HCT116 (cell line): ENCODE measurements around the gene PPFIBP1. TPM values are rescaled to one million over a fixed set of nuclear protein-coding genes. Genes with fewer than 3 reads are reported as not detected.

Source experiments
- ATAC-seq: fragments of 200-7000 bp; cut with Tn5 transposase; 2 replicates; pipeline ENCODE4 v1.9.1; 2020; ENCODE audit warnings: mild to moderate bottlenecking, moderate library complexity
- BruUV-seq: library from RNA; stranded (reverse); fragments of 400-500 nt; replicated peaks from 2 replicates; lab custom pipeline; 2021; lab: Mats Ljungman, UMichigan
- CTCF ChIA-PET: fragments of 300-600 bp; sonication (Branson Sonifier 250); formaldehyde crosslinking; loops from one replicate; lab custom pipeline; 2021; ENCODE audit warnings: antibody characterized with exemption; lab: Charles Lee
- POLR2A ChIA-PET: fragments of 300-600, 350-600 bp; sonication (Branson Sonifier 250); formaldehyde crosslinking; loops from one replicate; lab custom pipeline; 2021; ENCODE audit warnings: antibody characterized with exemption; lab: Charles Lee
- RAD21 ChIA-PET, 2 experiments: fragments of 300-600 bp; sonication (Branson Sonifier 250); formaldehyde crosslinking; loops; one replicate each; lab custom pipeline; 2023; ENCODE audit warnings: low total read pairs in 2 of 2; ENCODE audit not compliant: uncharacterized antibody in 2 of 2, unreplicated experiment in 2 of 2, low non-redundant PET in 1 of 2; lab: Charles Lee
- DNase-seq: peaks from one replicate; pipeline ENCODE4 v3.0.0-alpha.2; 2010; ENCODE audit warnings: low read depth, low spot score
- H2AFZ ChIP-seq: fragments of 200-600 bp; shearing (Covaris generic), sonication (generic); 2 replicates; pipeline ENCODE4 v1.6.1; 2017; ENCODE audit warnings: low read depth, mixed run types, mixed read lengths, antibody characterized with exemption, low read length; ENCODE audit not compliant: poor library complexity, severe bottlenecking
- H3K27ac ChIP-seq: 2 replicates; pipeline ENCODE4 v1.5.1; 2012; ENCODE audit warnings: low read depth, low read length
- H3K27me3 ChIP-seq: fragments of 200-600 bp; sonication (generic); 2 replicates; pipeline ENCODE4 v1.6.1; 2016; ENCODE audit warnings: mixed run types, low read length, mixed read lengths; ENCODE audit not compliant: insufficient read depth
- H3K36me3 ChIP-seq, 2 experiments: fragments of 200-500 bp in 1 of 2; fragments of 200-600 bp in 1 of 2; sonication (Bioruptor generic) in 1 of 2; sonication (generic) in 1 of 2; 2 replicates each; pipeline versions ENCODE4 v1.5.1 to v1.6.1; 2014 to 2016; ENCODE audit warnings: low read length in 2 of 2, inconsistent platforms in 1 of 2, mixed read lengths in 1 of 2, mixed run types in 1 of 2; ENCODE audit not compliant: insufficient read depth in 2 of 2, control insufficient read depth in 1 of 2
- H3K4me1 ChIP-seq, 2 experiments: fragments of 200-600 bp in 1 of 2; sonication (generic) in 1 of 2; 2 replicates each; pipeline versions ENCODE4 v1.5.1 to v1.6.1; 2012 to 2017; ENCODE audit warnings: low read length in 2 of 2, inconsistent platforms in 1 of 2, mild to moderate bottlenecking in 1 of 2, mixed read lengths in 1 of 2, mixed run types in 1 of 2, moderate library complexity in 1 of 2; ENCODE audit not compliant: insufficient read depth in 2 of 2, control insufficient read depth in 1 of 2
- H3K4me2 ChIP-seq: fragments of 200-600 bp; sonication (generic); 2 replicates; pipeline ENCODE4 v1.6.1; 2017; ENCODE audit warnings: mixed run types, low read length, mixed read lengths
- H3K4me3 ChIP-seq, 2 experiments: fragments of 200-600 bp in 1 of 2; sonication (generic) in 1 of 2; replicated peaks in 1 of 2; 2 replicates each; pipeline ENCODE4 v1.5.1; 2011 to 2016; ENCODE audit warnings: low read length in 2 of 2, control low read depth in 1 of 2, low read depth in 1 of 2, mild to moderate bottlenecking in 1 of 2, mixed read lengths in 1 of 2, mixed run types in 1 of 2
- H3K79me2 ChIP-seq: fragments of 200-600 bp; sonication (generic); 2 replicates; pipeline ENCODE4 v1.6.1; 2017; ENCODE audit warnings: mild to moderate bottlenecking, mixed run types, low read length, moderate library complexity, mixed read lengths; ENCODE audit not compliant: insufficient read depth
- H3K9ac ChIP-seq: fragments of 200-600 bp; sonication (generic); 2 replicates; pipeline ENCODE4 v1.6.1; 2016; ENCODE audit warnings: low read length, mixed read lengths
- H3K9me2 ChIP-seq: fragments of 200-600 bp; sonication (generic), shearing (Covaris generic); 2 replicates; pipeline ENCODE4 v1.6.1; 2017; ENCODE audit warnings: mixed run types, mild to moderate bottlenecking, moderate library complexity; ENCODE audit not compliant: insufficient read depth
- H3K9me3 ChIP-seq, 2 experiments: fragments of 200-500 bp in 1 of 2; fragments of 200-600 bp in 1 of 2; sonication (Bioruptor generic) in 1 of 2; sonication (generic) in 1 of 2; 2 replicates each; pipeline ENCODE4 v1.6.1; 2014 to 2017; ENCODE audit warnings: low read length in 2 of 2, mixed read lengths in 2 of 2, inconsistent platforms in 1 of 2, low read depth in 1 of 2, mild to moderate bottlenecking in 1 of 2, mixed run types in 1 of 2, moderate library complexity in 1 of 2; ENCODE audit not compliant: control insufficient read depth in 1 of 2, insufficient read depth in 1 of 2
- H4K20me1 ChIP-seq: fragments of 200-600 bp; sonication (generic), shearing (Covaris generic); 2 replicates; pipeline ENCODE4 v1.6.1; 2017; ENCODE audit warnings: mixed run types, mild to moderate bottlenecking, moderate library complexity; ENCODE audit not compliant: insufficient read depth
- ATF3 ChIP-seq: IDR thresholded peaks from 2 replicates; pipeline ENCODE4 v1.6.1; 2012
- CBX3 ChIP-seq: IDR thresholded peaks from 2 replicates; pipeline ENCODE4 v1.6.1; 2012; ENCODE audit warnings: low read depth
- EZH2 ChIP-seq: fragments of 200-600 bp; sonication (generic); IDR thresholded peaks from 2 replicates; pipeline ENCODE4 v1.6.1; 2017; ENCODE audit warnings: antibody characterized with exemption, mixed run types
- JUND ChIP-seq: IDR thresholded peaks from 2 replicates; pipeline ENCODE4 v1.6.1; 2012
- POLR2AphosphoS5 ChIP-seq: IDR thresholded peaks from 2 replicates; pipeline ENCODE4 v1.6.1; 2011; ENCODE audit warnings: mild to moderate bottlenecking, low read depth, low read length, moderate library complexity
- SP1 ChIP-seq: IDR thresholded peaks from 2 replicates; pipeline ENCODE4 v1.6.1; 2012; ENCODE audit warnings: low read depth
- SRF ChIP-seq: IDR thresholded peaks from 2 replicates; pipeline ENCODE4 v1.6.1; 2012; ENCODE audit warnings: low read depth
- TCF7L2 ChIP-seq: IDR thresholded peaks from 2 replicates; pipeline ENCODE4 v1.7.0; 2011; ENCODE audit warnings: borderline replicate concordance, inconsistent platforms; ENCODE audit not compliant: insufficient read depth, insufficient read length; ENCODE audit errors: extremely low read depth
- intact Hi-C: fragments of 100-400 bp; cut with micrococcal nuclease; formaldehyde crosslinking; loops from 2 replicates; pipeline ENCODE4 v1.10.0; 2022
- total RNA-seq: library from RNA; stranded (reverse); gene quantifications from one replicate; pipeline ENCODE4 v1.2.1, GENCODE V29; 2021; ENCODE audit not compliant: unreplicated experiment

Gene PPFIBP1
- total RNA-seq, 1 experiment from 2014 or later = 102 TPM

- H3K4me3 ChIP-seq = peak overlapping the region in 1 of 2 experiments; percentile 27; a peak in 1 of 4 replicates
- no TSS peak for BruUV-seq
Observed at GRCh38 chr12:27610374-27610773, 86.4 kb downstream of the PPFIBP1 start.

GRCh38 chr12:27614386-27614785 lies 90.4 kb downstream of the PPFIBP1 start:
- ATAC-seq (no peak), DNase-seq (no peak)
- Histone ChIP-seq H3K9ac (peak overlapping the region; percentile 29; the same call in 1 of the 2 replicates), H3K9me2 (no peaks in the 10 kb centered on the region), H3K27me3 (no peaks in the 10 kb centered on the region), H3K4me3 (no peak overlapping the region; a peak in 1 of 4 replicates), H3K27ac (peak overlapping the region; percentile 96), H3K9me3 (no peaks in the 10 kb centered on the region), H3K36me3 (no peaks in the 10 kb centered on the region), H4K20me1 (no peaks in the 10 kb centered on the region), H3K79me2 (peaks cover 44% of the 10 kb centered on the region), H2AFZ (no peak overlapping the region), H3K4me2 (peak overlapping the region; percentile 71), H3K4me1 (peaks cover 91 to 92% of the 10 kb centered on the region in 2 experiments)
- CTCF ChIA-PET = no interaction called here
- RAD21 ChIA-PET = no interaction called here
- intact Hi-C loops = no loop called here
- no peak for TF ChIP-seq CBX3
- no peak for TF ChIP-seq POLR2AphosphoS5
- TF ChIP-seq ATF3 = no peak
- TF ChIP-seq JUND = no peak
- no peak for TF ChIP-seq EZH2
- TF ChIP-seq SP1 = no peak
- no TSS peak for BruUV-seq
- POLR2A ChIA-PET = interaction anchor here (1.1 kb wide), 1 partner anchor 91 kb away, joined by 3 read pairs; the partner anchor contains the start of gene PPFIBP1

More at GRCh38 chr12:27610374-27610773, 86.4 kb downstream of the PPFIBP1 start:
- CTCF ChIA-PET = no interaction called here
- POLR2A ChIA-PET = no interaction called here
- H3K4me2 ChIP-seq = peak overlapping the region; percentile 67
- H3K4me1 ChIP-seq = peaks cover 78 to 88% of the 10 kb centered on the region in 2 experiments
- no peaks in the 10 kb centered on the region for H3K27me3 ChIP-seq
- ATAC-seq (peak; percentile 46), DNase-seq (peak; percentile 26)
- no peaks in the 10 kb centered on the region for H4K20me1 ChIP-seq
- no peaks in the 10 kb centered on the region for H3K36me3 ChIP-seq
- no peak overlapping the region for H2AFZ ChIP-seq
- no peak for TF ChIP-seq SRF
- peak; percentile 91 for TF ChIP-seq TCF7L2
- H3K79me2 ChIP-seq = peaks cover 26% of the 10 kb centered on the region
- RAD21 ChIA-PET = no interaction called here
- no peaks in the 10 kb centered on the region for H3K9me2 ChIP-seq
- H3K9ac ChIP-seq = peak overlapping the region; percentile 28; the same call in 1 of the 2 replicates
- intact Hi-C loops = no loop called here
- H3K27ac ChIP-seq = peak overlapping the region; percentile 78; the same call in 1 of the 2 replicates
- no peaks in the 10 kb centered on the region for H3K9me3 ChIP-seq
